CD4-positive, CD25-positive, alpha-beta regulatory T cell (primary cell): Measurements from ENCODE around the gene CSTF3. TPM values are rescaled to one million over a fixed set of nuclear protein-coding genes. Genes with fewer than 3 reads are reported as not detected.

ENCODE experiments used
- ATAC-seq, 2 donors: fragments of 150-1000 bp; cut with Tn5 transposase; one replicate each; pipeline ENCODE4 v1.10.0; 2021; ENCODE audit warnings: low read depth in 2 of 2, moderate number of reproducible peaks in 2 of 2, moderate library complexity in 1 of 2
- DNase-seq, 3 donors: peaks; one replicate each; pipeline versions ENCODE4 v3.0.0 to v3.0.0-alpha.2; 2012 to 2022; ENCODE audit warnings: mixed read lengths in 1 of 3
- H3K27ac ChIP-seq: one replicate; pipeline ENCODE4 v1.7.0; 2013; ENCODE audit warnings: mild to moderate bottlenecking, low read length; ENCODE audit not compliant: insufficient read depth, poor library complexity, severe bottlenecking
- H3K27me3 ChIP-seq: one replicate; pipeline ENCODE4 v1.7.0; 2013; ENCODE audit warnings: low read length; ENCODE audit not compliant: control insufficient read depth, insufficient read depth
- H3K36me3 ChIP-seq: one replicate; pipeline ENCODE4 v1.7.0; 2013; ENCODE audit warnings: mild to moderate bottlenecking, low read length, moderate library complexity; ENCODE audit not compliant: control insufficient read depth, insufficient read depth
- H3K4me1 ChIP-seq: 2 replicates; pipeline ENCODE4 v1.7.0; 2013; ENCODE audit warnings: mild to moderate bottlenecking, low read length; ENCODE audit not compliant: insufficient read depth, control insufficient read depth, poor library complexity, severe bottlenecking
- H3K4me3 ChIP-seq: one replicate; pipeline ENCODE4 v1.7.0; 2013; ENCODE audit warnings: low read depth, mild to moderate bottlenecking, low read length, moderate library complexity
- H3K9me3 ChIP-seq, 2 experiments: 1 replicate in 1 of 2; 2 replicates in 1 of 2; pipeline ENCODE4 v1.7.0; 2013; ENCODE audit warnings: low read length in 2 of 2, mild to moderate bottlenecking in 1 of 2, moderate library complexity in 1 of 2; ENCODE audit not compliant: control insufficient read depth in 2 of 2
- H3K27ac Mint-ChIP-seq, 3 donors: one replicate each; pipeline ENCODE4 v1.8.0; 2020 to 2022; ENCODE audit warnings: mild to moderate bottlenecking in 3 of 3, mixed read lengths in 3 of 3, moderate library complexity in 2 of 3
- H3K27me3 Mint-ChIP-seq: one replicate; pipeline ENCODE4 v1.8.0; 2022; ENCODE audit warnings: mild to moderate bottlenecking, mixed read lengths
- H3K36me3 Mint-ChIP-seq: one replicate; pipeline ENCODE4 v1.8.0; 2020; ENCODE audit warnings: mixed read lengths
- H3K4me1 Mint-ChIP-seq, 4 donors: one replicate each; pipeline ENCODE4 v1.8.0; 2020 to 2022; ENCODE audit warnings: mixed read lengths in 4 of 4, mild to moderate bottlenecking in 1 of 4
- H3K4me3 Mint-ChIP-seq, 4 donors: one replicate each; pipeline ENCODE4 v1.8.0; 2020 to 2022; ENCODE audit warnings: mild to moderate bottlenecking in 4 of 4, mixed read lengths in 4 of 4, moderate library complexity in 3 of 4
- H3K9me3 Mint-ChIP-seq, 7 donors: one replicate each; pipeline ENCODE4 v1.8.0; 2020 to 2022; ENCODE audit warnings: mixed read lengths in 7 of 7, mild to moderate bottlenecking in 3 of 7, moderate library complexity in 2 of 7
- polyA plus RNA-seq, 4 donors: library from polyadenylated mRNA; unstranded; fragments of 300-500 nt; fragmentation: Illumina TruSeq; gene quantifications; one replicate each; pipeline ENCODE4 v1.2.3, GENCODE V29; 2021
- total RNA-seq: library from RNA; stranded (reverse); gene quantifications from one replicate; pipeline ENCODE4 v1.2.3, GENCODE V29; 2022

The CSTF3 gene
- total and polyA plus RNA-seq, 5 donors from 2014 or later, result 14.3 to 21.4 (median 16.5) TPM

DNA sequence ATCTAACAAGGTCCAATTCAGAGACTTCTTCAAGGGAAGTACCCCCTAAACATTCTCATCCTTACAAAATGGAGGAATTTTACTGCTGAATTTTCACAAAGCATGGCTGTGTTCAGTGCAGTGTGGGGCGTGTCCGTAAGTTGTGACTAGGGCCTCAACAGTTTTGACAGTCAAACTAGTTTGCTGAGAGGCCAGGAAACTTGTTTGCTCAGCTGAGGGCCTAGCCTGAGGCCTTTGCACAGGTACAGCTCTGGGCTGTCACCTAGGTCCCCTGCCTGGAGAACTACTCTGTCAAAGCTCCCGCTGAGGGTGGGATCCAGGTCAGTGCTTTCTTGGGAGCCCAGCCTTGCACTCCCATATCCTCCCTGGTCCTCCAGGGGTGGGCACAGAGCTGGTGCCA lies 94.0 kb downstream of the CSTF3 start:
- Histone ChIP-seq H3K4me1 (no peaks in the 10 kb centered on the region), H3K27ac (no peak overlapping the region), H3K36me3 (peaks cover 53% of the 10 kb centered on the region), H3K9me3 (no peaks in the 10 kb centered on the region), H3K27me3 (no peaks in the 10 kb centered on the region), H3K4me3 (no peak overlapping the region)
- Mint-ChIP-seq H3K27ac (no peak overlapping the region), H3K9me3 (no peaks in the 10 kb centered on the region), H3K27me3 (no peaks in the 10 kb centered on the region), H3K36me3 (peaks cover 37% of the 10 kb centered on the region), H3K4me1 (peaks cover 6 to 26% (median 13%) of the 10 kb centered on the region in 4 donors), H3K4me3 (no peak overlapping the region)
- DNase-seq, result no peak
- ATAC-seq, result no peak

DNA sequence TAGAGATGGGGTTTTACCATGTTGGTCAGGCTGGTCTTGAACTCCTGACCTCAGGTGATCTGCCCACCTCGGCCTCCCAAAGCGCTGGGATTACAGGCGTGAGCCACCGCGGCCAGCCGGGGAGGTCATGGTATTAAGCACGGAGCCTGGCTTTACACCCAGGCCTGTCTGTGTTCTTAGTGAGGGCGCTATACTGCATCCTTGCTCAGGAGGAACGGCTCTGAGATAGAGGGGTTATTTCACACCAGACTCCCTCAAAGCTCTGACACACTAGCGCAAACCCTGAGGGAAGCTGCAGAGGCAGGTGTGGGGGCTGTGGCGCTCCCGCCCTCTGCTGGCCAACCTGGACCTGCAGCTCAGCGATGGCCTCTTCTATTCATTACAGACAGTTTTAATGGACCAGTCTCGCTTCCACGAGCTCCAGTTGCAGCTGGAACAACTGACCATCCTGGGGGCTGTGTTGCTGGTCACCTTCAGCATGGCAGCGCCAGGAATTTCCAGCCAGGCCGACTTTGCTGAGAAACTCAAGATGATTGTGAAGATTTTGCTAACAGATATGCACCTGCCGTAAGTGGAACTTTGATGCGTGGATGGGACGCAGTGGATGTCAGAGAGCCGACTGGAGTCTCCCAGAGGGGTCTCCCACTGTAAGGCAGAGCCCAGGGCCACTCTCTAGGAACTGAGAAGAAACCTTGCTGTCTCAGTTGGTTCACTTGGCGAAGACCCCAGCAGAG lies 95.7 kb downstream of the CSTF3 start:
- peaks cover 51% of the 10 kb centered on the region for H3K36me3 ChIP-seq
- H3K4me3 ChIP-seq, result no peak overlapping the region
- no peaks in the 10 kb centered on the region for H3K4me1 ChIP-seq
- H3K36me3 Mint-ChIP-seq, result peaks cover 32% of the 10 kb centered on the region
- H3K27ac ChIP-seq, result no peak overlapping the region
- no peaks in the 10 kb centered on the region for H3K9me3 Mint-ChIP-seq
- peak; percentile 51 to 77 (median 75) for DNase-seq
- H3K4me1 Mint-ChIP-seq, result peaks cover 6 to 26% (median 13%) of the 10 kb centered on the region in 4 donors
- H3K27ac Mint-ChIP-seq, result peak overlapping the region in 1 of 3 donors; percentile 39
- H3K27me3 ChIP-seq, result no peaks in the 10 kb centered on the region
- ATAC-seq, result peak; percentile 73 to 89
- H3K9me3 ChIP-seq, result no peaks in the 10 kb centered on the region
- no peaks in the 10 kb centered on the region for H3K27me3 Mint-ChIP-seq
- H3K4me3 Mint-ChIP-seq, result no peak overlapping the region

DNA sequence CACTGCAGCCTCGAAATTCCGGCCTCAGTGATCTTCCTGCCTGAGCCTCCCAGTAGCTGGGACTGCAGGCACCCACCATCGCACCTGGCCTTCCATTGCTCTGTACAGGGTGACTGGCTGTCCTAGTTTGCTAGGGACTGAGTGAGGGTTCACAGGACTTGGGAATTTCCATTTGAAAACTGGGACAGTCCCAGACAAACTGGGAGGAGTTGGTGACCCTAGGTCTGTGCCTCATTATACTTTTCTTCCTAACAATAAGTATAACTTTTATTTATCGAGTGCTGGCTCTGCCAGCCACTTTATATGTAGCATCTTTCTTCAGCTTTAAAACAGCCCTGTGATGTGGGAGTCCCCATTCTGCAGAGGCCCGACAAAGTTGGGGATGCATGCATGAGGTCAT lies 96.4 kb downstream of the CSTF3 start:
- Histone ChIP-seq H3K9me3 (no peaks in the 10 kb centered on the region), H3K4me3 (no peak overlapping the region), H3K27me3 (no peaks in the 10 kb centered on the region), H3K27ac (no peak overlapping the region), H3K36me3 (peaks cover 59% of the 10 kb centered on the region), H3K4me1 (no peaks in the 10 kb centered on the region)
- Mint-ChIP-seq H3K4me1 (peaks cover 6 to 26% (median 13%) of the 10 kb centered on the region in 4 donors), H3K27me3 (no peaks in the 10 kb centered on the region), H3K9me3 (no peaks in the 10 kb centered on the region), H3K4me3 (no peak overlapping the region), H3K36me3 (peaks cover 34% of the 10 kb centered on the region), H3K27ac (peak overlapping the region in 1 of 3 donors; percentile 66)
- DNase-seq, result no peak
- ATAC-seq, result no peak

DNA sequence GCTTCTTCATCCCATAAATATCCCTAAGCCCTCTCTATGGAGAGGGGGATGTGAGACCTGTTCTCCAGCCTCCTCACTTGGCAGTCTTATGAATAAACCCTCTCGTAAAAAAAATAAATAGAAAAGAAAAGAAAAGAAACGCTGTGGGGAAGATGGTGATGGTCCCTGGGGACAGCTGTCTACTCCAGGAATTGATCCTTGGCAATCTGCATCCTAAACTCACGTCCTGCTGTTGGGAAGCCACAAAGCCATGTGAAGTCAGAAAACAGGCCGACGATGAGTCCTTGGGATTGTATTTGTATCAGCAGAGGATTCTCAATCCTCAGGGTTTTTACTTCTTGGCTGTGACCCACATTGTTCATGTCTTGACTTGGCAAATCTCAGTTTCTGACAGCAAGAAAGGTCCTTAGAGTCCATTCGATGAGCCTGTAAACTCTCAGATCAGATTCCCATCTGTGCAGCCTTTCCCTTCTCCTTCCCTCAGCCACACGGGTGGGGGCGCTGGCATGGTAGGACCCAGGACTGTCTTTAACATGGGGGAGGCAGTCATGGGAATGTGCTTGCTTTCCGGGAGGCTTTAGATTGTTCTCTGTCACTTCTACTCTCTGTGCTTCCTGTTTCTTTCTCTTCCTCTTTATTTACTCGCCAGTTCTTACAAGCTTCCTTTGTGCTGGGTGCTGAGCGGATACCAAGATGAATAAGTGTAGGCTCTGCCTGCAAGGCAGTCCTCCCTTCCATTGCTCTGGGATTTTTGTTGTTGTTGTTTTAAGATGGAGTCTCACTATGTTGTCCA lies 97.1 kb downstream of the CSTF3 start:
- DNase-seq (no peak), ATAC-seq (no peak)
- peaks cover 60% of the 10 kb centered on the region for H3K36me3 ChIP-seq
- H3K4me1 ChIP-seq, result no peaks in the 10 kb centered on the region
- no peaks in the 10 kb centered on the region for H3K9me3 ChIP-seq
- Mint-ChIP-seq H3K4me1 (peaks cover 6 to 28% (median 17%) of the 10 kb centered on the region in 4 donors), H3K4me3 (no peak overlapping the region), H3K27me3 (no peaks in the 10 kb centered on the region), H3K27ac (peak overlapping the region in 2 of 3 donors; percentile 66 to 91), H3K36me3 (peaks cover 37% of the 10 kb centered on the region), H3K9me3 (no peaks in the 10 kb centered on the region)
- no peak overlapping the region for H3K27ac ChIP-seq
- no peaks in the 10 kb centered on the region for H3K27me3 ChIP-seq
- no peak overlapping the region for H3K4me3 ChIP-seq

DNA sequence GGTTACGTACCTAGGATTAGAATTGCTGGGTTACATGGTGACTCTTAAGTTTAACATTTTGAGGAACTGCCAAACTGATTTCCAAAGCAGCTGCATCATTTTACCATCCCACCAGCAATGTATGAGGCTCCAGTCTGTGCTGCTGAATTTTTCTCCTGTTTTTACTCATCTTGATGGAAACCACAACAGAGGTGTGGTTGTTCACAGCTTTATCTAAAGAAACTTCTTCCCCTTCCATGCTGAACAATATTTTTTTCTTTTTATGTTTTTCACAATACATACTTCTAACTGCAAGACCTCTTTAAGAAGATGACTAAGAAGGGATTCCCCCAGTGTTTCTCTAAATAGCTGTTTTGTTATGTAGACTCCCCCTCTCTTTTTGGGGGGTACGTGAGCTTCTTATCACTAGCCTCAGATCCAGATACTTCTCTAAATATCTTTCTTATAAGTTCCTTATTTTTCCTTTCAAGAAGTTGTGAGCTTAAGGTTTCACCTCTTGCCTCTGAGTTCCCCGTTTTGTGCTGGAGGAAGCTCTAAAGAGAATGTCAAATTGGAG lies 97.9 kb downstream of the CSTF3 start:
- H3K4me1 Mint-ChIP-seq, result peaks cover 6 to 28% (median 17%) of the 10 kb centered on the region in 4 donors
- peak in 1 of 3 donors; percentile 32 for DNase-seq
- Histone ChIP-seq H3K9me3 (no peaks in the 10 kb centered on the region), H3K27ac (no peak overlapping the region), H3K4me1 (no peaks in the 10 kb centered on the region), H3K4me3 (no peak overlapping the region), H3K36me3 (peaks cover 60% of the 10 kb centered on the region), H3K27me3 (no peaks in the 10 kb centered on the region)
- peaks cover 43% of the 10 kb centered on the region for H3K36me3 Mint-ChIP-seq
- no peaks in the 10 kb centered on the region for H3K27me3 Mint-ChIP-seq
- no peak for ATAC-seq
- no peak overlapping the region for H3K4me3 Mint-ChIP-seq
- peak overlapping the region; percentile 20 to 91 (median 60) for H3K27ac Mint-ChIP-seq
- H3K9me3 Mint-ChIP-seq, result no peaks in the 10 kb centered on the region

DNA sequence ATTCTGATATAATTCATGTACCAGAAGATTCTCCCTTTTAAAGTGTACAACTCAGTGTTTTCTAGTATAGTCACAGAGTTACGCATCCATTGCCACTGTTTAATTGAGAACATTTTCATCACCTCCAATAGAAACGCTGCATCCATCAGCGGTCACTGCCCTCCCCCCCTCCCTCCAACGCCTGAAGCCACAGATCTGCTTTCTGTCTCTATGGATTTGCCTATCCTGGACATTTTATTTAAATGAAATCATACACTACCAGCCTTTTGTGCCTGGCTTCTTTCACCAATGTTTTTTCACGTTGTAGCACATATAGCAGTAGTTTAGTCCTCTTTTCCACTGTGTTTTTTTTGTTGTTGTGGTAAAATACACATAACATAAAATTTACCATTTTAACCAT lies 99.1 kb downstream of the CSTF3 start:
- H3K36me3 Mint-ChIP-seq, result peaks cover 43% of the 10 kb centered on the region
- no peaks in the 10 kb centered on the region for H3K9me3 Mint-ChIP-seq
- no peak for ATAC-seq
- peak overlapping the region in 1 of 3 donors; percentile 6 for H3K27ac Mint-ChIP-seq
- Histone ChIP-seq H3K27ac (no peak overlapping the region), H3K36me3 (peaks cover 69% of the 10 kb centered on the region), H3K9me3 (no peaks in the 10 kb centered on the region), H3K4me3 (no peak overlapping the region), H3K4me1 (no peaks in the 10 kb centered on the region), H3K27me3 (no peaks in the 10 kb centered on the region)
- DNase-seq, result no peak
- H3K4me3 Mint-ChIP-seq, result no peak overlapping the region
- H3K27me3 Mint-ChIP-seq, result no peaks in the 10 kb centered on the region
- peaks cover 6 to 28% (median 17%) of the 10 kb centered on the region in 4 donors for H3K4me1 Mint-ChIP-seq

DNA sequence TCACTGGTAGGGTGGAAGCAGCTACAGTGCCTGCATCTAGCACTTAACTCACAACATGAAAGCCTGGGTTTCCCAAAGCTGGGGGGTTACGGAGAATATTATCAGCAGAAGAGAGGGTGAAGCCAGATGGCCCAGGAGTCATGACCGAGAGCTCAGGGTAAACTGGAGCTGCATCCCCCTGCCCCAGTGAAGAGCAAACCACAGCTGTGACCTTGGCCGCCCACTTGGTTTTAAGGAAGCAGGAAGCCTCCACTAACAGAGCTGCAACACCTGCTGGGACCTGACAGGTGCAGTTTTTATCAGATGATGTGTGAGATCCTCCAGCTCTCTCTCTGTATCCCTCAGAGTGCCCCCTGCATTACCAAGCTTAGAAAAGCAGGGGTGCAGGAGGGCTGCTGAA lies 101.0 kb downstream of the CSTF3 start:
- no peak overlapping the region for H3K4me3 ChIP-seq
- DNase-seq (no peak), ATAC-seq (no peak)
- H3K4me1 Mint-ChIP-seq, result peaks cover 6 to 23% (median 17%) of the 10 kb centered on the region in 4 donors
- no peaks in the 10 kb centered on the region for H3K9me3 ChIP-seq
- peaks cover 59% of the 10 kb centered on the region for H3K36me3 ChIP-seq
- H3K36me3 Mint-ChIP-seq, result peaks cover 29% of the 10 kb centered on the region
- H3K9me3 Mint-ChIP-seq, result no peaks in the 10 kb centered on the region
- no peaks in the 10 kb centered on the region for H3K4me1 ChIP-seq
- H3K4me3 Mint-ChIP-seq, result no peak overlapping the region
- H3K27ac ChIP-seq, result no peak overlapping the region
- peak overlapping the region; percentile 59 to 79 (median 76) for H3K27ac Mint-ChIP-seq
- H3K27me3 Mint-ChIP-seq, result no peaks in the 10 kb centered on the region
- H3K27me3 ChIP-seq, result no peaks in the 10 kb centered on the region
